ENCODE results near the gene ACSL1. TPM values are rescaled to one million over a fixed set of nuclear protein-coding genes. Genes with fewer than 3 reads are reported as not detected.

The ACSL1 gene
- total and polyA plus RNA-seq, 2 experiments from 2014 or later: 6.2 to 13.1 TPM

DNA sequence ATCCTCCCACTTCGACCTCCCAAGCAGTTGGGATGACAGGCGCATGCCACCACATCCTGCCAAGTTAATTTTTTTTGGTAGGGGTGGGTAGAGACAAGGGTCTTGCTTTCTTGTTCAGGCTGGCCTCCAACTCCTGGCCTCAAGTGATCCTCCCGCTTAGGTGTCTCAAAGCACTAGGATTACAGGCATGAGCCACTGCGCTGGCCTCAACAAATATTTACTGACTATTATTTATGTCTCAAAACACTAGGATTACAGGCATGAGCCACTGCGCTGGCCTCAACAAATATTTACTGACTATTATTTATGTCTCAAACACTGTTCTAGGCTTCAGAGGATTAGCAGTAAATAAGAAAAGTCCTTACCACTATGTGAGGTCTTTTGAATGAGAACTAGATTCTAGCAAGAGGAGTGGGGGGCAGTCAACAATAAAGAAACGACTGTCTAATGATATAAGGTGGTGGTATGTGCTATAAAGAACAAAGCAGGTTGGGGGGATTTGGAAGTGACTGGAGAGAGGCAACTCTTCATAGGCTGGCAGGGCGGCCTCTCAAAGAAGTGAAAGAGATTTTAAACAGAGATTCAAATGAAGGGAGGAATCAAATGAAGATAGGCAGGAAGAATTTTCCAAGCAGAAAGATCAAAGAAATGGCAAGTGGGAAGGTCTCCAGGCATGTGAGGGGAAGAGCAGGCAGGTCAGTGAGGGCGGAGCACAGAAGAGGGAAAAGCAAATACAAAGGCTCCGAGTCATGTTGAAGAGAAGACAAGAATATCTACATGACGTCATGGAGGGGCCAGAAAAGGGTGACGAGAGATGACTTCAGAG lies 12.7 kb upstream of the ACSL1 start (continued):
- TF ChIP-seq, protein P1, sequence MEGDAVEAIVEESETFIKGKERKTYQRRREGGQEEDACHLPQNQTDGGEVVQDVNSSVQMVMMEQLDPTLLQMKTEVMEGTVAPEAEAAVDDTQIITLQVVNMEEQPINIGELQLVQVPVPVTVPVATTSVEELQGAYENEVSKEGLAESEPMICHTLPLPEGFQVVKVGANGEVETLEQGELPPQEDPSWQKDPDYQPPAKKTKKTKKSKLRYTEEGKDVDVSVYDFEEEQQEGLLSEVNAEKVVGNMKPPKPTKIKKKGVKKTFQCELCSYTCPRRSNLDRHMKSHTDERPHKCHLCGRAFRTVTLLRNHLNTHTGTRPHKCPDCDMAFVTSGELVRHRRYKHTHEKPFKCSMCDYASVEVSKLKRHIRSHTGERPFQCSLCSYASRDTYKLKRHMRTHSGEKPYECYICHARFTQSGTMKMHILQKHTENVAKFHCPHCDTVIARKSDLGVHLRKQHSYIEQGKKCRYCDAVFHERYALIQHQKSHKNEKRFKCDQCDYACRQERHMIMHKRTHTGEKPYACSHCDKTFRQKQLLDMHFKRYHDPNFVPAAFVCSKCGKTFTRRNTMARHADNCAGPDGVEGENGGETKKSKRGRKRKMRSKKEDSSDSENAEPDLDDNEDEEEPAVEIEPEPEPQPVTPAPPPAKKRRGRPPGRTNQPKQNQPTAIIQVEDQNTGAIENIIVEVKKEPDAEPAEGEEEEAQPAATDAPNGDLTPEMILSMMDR (conservative IDR thresholded peaks at IDR 0.05; ENCODE audit: low read depth in 2 of 2): no peak
- TF ChIP-seq EZH2phosphoT487 (IDR thresholded peaks at IDR 0.05; ENCODE audit: unreplicated experiment) (no peak), JUNB (IDR thresholded peaks at IDR 0.05; ENCODE audit: unreplicated experiment) (no peak), EZH2 (IDR thresholded peaks at IDR 0.05; ENCODE audit: low read depth, unreplicated experiment) (no peak), POLR2AphosphoS5 (IDR thresholded peaks at IDR 0.05; ENCODE audit: low read depth) (no peak), ZNF331 (CRISPR knock-in tag; IDR thresholded peaks at IDR 0.05; ENCODE audit: low read depth) (no peak), NANOG (IDR thresholded peaks at IDR 0.05; ENCODE audit: borderline replicate concordance) (no peak), CREB1 (CRISPR knock-in tag; IDR thresholded peaks at IDR 0.05; ENCODE audit: low read depth) (no peak)
- TF ChIP-seq, protein P2, sequence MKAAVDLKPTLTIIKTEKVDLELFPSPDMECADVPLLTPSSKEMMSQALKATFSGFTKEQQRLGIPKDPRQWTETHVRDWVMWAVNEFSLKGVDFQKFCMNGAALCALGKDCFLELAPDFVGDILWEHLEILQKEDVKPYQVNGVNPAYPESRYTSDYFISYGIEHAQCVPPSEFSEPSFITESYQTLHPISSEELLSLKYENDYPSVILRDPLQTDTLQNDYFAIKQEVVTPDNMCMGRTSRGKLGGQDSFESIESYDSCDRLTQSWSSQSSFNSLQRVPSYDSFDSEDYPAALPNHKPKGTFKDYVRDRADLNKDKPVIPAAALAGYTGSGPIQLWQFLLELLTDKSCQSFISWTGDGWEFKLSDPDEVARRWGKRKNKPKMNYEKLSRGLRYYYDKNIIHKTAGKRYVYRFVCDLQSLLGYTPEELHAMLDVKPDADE (IDR thresholded peaks at IDR 0.05): no peak
- TF ChIP-seq, protein P3, sequence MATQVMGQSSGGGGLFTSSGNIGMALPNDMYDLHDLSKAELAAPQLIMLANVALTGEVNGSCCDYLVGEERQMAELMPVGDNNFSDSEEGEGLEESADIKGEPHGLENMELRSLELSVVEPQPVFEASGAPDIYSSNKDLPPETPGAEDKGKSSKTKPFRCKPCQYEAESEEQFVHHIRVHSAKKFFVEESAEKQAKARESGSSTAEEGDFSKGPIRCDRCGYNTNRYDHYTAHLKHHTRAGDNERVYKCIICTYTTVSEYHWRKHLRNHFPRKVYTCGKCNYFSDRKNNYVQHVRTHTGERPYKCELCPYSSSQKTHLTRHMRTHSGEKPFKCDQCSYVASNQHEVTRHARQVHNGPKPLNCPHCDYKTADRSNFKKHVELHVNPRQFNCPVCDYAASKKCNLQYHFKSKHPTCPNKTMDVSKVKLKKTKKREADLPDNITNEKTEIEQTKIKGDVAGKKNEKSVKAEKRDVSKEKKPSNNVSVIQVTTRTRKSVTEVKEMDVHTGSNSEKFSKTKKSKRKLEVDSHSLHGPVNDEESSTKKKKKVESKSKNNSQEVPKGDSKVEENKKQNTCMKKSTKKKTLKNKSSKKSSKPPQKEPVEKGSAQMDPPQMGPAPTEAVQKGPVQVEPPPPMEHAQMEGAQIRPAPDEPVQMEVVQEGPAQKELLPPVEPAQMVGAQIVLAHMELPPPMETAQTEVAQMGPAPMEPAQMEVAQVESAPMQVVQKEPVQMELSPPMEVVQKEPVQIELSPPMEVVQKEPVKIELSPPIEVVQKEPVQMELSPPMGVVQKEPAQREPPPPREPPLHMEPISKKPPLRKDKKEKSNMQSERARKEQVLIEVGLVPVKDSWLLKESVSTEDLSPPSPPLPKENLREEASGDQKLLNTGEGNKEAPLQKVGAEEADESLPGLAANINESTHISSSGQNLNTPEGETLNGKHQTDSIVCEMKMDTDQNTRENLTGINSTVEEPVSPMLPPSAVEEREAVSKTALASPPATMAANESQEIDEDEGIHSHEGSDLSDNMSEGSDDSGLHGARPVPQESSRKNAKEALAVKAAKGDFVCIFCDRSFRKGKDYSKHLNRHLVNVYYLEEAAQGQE (IDR thresholded peaks at IDR 0.05; ENCODE audit: unreplicated experiment): no peak

DNA sequence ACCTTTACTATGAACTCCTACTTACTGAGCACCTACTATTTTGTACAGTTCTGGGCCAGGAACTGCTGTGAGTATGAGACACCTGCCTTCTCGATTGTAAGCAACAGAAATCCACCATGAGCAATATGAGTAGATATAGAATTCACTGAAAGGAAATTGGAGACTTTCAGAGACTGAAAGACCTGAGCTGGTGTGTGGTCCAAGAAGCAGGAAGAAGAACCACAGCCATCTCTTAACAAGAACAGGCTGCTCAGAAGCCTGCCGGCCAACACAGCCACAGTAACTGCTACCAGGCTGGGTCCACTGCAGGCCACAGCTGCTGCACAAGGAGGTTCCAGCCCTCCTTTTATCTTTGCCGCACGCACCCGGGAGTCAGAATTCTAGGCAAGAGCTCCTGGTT lies 10.8 kb upstream of the ACSL1 start:
- H2AFZ ChIP-seq: no peak overlapping the region
- H3K4me2 ChIP-seq: no peak overlapping the region
- H3K9me3 Mint-ChIP-seq: no peaks in the 10 kb centered on the region
- ATAC-seq (no peak), DNase-seq (ENCODE audit: low spot score) (no peak)
- no peaks in the 10 kb centered on the region for H3K9me2 ChIP-seq (ENCODE audit: insufficient read depth)
- peaks cover 4% of the 10 kb centered on the region for H3K27me3 Mint-ChIP-seq (ENCODE audit: insufficient read depth, low read depth, poor library complexity)
- no peaks in the 10 kb centered on the region for H3K27me3 ChIP-seq (ENCODE audit: insufficient read depth)
- no peak overlapping the region for H3K4me3 ChIP-seq
- H3F3A ChIP-seq (replicated peaks; ENCODE audit: low read depth): no peaks in the 10 kb centered on the region
- H4K20me1 ChIP-seq (replicated peaks; ENCODE audit: insufficient read depth): no peaks in the 10 kb centered on the region
- H3K36me3 Mint-ChIP-seq (ENCODE audit: low read depth): no peaks in the 10 kb centered on the region
- H3K4me1 ChIP-seq (ENCODE audit: insufficient read depth): no peaks in the 10 kb centered on the region
- H3K27ac Mint-ChIP-seq: no peak overlapping the region
- no peak overlapping the region for H3K27ac ChIP-seq (ENCODE audit: low read depth)
- no peaks in the 10 kb centered on the region for H3K4me1 Mint-ChIP-seq
- no peaks in the 10 kb centered on the region for H3K79me2 ChIP-seq (replicated peaks; ENCODE audit: insufficient read depth)
- H3K4me3 Mint-ChIP-seq: no peak overlapping the region
- no peaks in the 10 kb centered on the region for H3K36me3 ChIP-seq (ENCODE audit: insufficient read depth)
- TF ChIP-seq ZNF114 (CRISPR knock-in tag; IDR thresholded peaks at IDR 0.05) (no peak), NANOG (IDR thresholded peaks at IDR 0.05; ENCODE audit: borderline replicate concordance) (no peak), ZNF331 (CRISPR knock-in tag; IDR thresholded peaks at IDR 0.05; ENCODE audit: low read depth) (no peak), CREB1 (CRISPR knock-in tag; IDR thresholded peaks at IDR 0.05; ENCODE audit: low read depth) (no peak), POLR2AphosphoS5 (IDR thresholded peaks at IDR 0.05; ENCODE audit: low read depth) (no peak), EZH2phosphoT487 (IDR thresholded peaks at IDR 0.05; ENCODE audit: unreplicated experiment) (no peak)
- TF ChIP-seq, protein P1 (conservative IDR thresholded peaks at IDR 0.05; ENCODE audit: low read depth in 2 of 2): no peak

Measured in GM23338 (cell line).